ENCODE measurements around the gene PHF23.

Gene PHF23

DNA sequence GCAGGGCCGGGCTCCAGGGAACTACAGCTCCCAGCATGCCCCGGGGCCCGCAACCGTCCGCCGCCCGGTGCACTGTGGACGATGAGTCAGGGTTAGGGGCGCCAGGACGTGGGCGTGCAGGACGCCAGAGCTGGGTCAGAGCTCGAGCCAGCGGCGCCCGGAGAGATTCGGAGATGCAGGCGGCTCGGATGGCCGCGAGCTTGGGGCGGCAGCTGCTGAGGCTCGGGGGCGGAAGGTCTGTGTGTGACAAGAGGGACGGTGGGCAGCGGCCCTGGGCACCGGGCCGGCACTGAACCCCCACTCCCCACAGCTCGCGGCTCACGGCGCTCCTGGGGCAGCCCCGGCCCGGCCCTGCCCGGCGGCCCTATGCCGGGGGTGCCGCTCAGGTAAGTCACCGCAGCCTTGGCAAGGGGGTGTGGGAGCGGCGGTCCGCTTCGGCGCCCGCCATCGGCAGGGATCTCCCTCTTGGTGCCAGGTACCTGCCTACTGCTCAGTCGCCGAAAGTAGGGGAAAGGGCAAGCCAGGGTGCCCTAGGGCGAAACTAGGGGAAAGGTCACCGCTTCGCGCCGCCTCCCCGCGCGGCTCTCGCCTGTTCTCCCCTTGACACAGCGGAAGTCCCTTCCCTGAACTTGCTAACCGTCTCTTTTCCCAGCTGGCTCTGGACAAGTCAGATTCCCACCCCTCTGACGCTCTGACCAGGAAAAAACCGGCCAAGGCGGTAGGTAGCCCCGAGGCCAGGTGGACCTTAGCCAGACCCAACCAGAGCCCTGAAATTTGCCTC is 19.3 kb downstream of the PHF23 start, which contains the start of the genes ACADVL and DLG4:
ACADVL (plus strand) TSS at position 127 of the 781 bp plus-strand sequence; CDS start at position 174, 47 bp downstream.
DLG4 (minus strand) TSS at position 25 of the 781 bp plus-strand sequence.
- DNase-seq = peak; percentile 66 to 67

DNA sequence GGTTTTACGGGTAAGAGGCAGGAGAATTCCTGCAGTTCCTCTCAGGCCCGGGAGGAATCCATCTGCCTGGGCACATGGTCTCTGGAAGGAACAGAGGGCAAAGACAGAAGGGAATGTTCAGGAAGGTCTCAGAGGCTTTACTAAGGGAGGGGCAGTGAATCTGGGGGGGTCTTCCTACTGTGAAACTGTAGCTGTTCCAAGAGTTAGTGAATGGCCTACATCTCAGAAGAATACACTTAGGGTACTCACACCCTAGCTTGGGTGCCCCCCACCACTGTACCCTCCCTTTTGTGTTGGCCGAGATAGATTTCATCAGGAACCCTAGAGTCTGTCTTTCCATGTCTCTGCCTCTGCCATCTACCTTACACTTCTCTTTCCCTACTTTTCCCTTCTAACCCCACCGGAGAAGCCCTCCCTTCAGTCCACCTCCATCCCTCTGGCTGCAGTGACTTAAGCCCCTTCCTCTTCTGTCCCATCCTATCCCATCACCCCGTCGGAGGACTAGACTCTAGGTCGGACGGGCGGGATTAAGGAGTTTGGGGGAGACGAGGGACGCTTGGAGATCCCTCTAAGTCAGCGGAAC is 19.9 kb downstream of the PHF23 start:
- DNase-seq = no peak

DNA sequence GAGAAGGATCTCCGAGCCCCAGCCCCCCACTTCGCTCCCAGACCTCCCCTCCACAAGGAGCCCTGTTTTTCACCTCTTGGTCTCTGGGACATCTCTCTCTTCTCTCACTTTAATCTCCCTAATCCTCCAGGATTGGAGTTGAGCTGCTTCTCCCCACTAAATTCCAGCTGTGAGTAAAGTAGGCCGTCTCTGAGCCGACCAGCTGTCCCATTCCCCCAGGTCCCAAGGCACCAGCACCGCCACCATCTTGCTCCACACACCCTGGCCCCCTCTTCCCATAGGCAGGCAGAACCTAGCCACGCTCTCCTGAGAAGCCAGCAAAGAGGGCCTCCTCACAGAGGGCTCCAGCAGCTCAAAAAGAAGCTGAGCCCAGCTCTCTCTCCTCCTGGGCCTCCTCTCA is 20.5 kb downstream of the PHF23 start:
- no peak for DNase-seq

DNA sequence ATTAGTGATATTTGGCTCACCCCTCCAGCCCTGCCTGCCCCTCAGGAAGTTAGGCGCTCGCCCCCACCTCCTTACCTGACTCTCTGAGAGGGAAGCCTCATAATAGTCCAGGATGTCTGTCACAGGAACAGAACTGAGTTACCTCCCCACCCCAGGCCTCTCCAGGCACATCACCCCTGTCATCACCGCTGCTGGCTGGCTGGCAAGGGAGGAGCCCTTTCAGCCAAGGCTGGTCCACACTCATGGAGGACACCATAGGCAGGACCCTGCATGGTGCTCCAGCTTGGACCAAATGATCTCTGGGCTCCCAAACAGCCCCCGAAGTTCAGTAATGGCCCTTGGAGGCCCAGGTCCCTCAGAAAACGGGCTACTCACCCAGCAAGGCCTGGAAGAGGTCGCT is 21.1 kb downstream of the PHF23 start:
- no peak for DNase-seq

DNA sequence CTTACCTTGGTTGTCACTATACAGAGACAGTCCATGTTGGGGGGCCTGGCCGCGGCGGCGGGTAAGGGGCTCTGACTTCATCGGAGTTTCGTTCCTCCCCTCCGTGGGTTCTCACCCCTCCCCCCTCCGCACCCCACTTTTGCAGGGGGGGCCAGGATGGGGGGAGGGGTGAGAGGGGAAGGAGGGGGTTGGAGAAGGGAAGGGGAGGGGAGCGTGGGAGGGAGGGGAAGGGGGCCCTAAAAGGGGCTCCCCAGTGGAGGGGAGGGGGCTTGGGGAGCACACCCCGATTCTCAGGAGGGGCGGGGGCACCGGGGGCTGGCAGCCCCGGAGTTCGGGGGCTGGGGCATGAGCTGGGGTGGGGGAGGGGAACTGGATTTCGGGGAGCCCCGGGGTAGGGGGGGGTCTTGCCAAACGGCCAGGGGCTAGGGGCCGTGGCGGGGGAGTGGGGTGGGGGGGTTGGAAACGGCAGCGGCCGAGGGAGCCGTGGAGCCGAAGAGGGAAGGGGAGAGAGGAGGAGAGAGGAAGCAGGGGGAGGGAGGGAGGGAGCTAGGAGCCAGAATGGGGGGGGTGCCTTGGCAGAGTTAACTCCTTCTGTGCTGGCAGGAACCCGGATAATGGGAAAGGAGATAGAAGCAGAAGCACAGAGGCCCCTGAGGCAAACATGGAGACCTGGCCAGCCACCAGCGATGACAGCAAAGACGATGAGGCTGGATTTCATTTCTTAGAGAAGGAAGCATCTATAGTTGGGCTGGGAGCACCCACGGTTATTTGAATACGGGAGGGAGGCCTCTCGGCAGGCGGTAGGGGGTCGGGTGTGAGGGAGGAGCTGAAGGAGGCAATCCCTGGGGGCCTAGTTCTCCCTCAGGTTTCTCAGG is 21.9 kb downstream of the PHF23 start:
- no peak for DNase-seq

DNA sequence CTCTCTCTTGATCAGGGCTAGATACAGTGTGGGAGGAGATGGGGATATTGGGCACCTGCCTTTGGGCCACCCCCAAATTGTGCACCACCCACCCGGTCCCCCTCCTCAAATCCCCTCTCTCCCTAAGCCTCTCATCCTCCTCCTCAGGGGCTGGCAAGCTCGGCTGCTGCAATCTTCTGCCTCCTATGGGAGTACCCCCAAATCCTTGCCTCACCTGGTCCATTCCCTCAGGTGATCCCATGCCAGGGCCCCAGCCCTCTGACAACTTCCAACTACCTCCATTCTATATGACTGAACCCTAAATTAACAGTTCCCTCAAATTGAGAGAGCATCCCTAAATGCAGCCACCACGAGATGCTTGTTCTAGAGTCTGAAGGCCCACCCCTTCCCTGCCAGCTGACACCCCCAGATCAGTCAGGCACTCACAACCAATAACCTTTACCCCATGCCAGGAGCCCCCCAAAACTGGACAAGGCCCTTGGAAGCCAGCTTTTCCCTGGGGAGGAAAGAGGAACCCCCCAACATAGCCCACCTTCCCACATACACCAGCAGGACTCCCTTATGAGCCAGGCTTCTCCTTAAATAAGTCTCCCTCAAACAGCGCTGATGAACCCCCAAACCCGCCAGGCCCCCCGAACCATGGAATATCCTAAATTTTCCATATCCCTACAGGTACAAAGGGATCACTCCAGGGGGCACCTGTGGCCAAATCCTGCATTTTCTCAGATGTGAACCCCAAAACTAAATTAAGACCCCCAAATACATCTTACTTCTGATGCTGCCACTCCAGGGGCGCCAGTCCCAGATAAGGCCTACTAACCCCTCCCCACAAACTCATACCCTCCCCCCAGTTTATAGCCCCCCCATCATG is 22.8 kb downstream of the PHF23 start:
- DNase-seq = no peak

DNA sequence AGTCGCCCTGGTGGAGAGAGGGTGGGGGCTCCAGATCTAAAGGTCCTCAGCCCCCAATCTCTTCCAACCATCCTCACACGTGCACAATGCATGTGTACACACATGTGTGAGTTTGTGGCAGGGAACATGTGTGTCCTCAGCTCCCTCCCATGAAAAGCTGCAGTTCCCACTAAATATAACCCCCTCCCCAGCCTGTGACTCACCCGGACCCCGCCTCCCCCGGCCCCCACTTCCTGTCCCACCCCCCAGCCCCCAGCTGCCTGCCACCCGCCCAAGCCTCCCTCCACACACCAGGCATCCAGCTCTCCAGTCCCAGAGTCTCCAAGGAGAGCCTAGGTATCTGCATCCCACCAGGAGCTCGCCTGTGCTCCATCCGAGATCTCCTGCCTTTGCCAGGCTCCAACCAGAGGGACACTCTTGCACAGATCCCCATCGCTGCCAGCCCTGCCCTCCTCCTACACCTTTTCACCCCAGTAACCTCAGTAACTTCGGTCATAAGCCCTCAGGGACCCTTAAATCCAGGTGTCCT is 23.5 kb downstream of the PHF23 start:
- DNase-seq = no peak

DNA sequence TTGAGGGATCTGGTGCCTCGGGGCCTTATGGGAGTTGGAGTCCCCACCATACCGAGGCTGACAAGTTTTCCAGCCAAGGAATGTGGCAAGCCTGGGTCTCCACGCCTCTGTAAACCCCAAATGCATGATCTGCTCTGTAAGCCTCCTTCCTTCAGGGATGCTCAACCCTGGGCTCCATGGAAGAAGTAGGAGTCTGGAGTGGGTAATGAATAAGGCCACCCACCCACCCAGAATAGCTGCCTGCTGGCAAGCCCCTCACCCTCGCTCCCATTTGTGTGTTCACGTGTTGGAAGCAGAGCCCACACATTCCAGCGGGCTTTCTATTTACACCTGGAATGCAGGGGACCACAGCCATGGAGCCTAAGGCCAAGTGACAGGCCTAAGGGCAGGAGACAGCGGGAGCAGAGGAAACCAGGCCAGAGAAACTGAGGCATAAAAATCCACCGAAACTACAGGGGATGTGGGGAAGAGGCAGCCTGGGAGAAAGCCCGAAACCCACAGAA is 24.1 kb downstream of the PHF23 start:
- DNase-seq = no peak

DNA sequence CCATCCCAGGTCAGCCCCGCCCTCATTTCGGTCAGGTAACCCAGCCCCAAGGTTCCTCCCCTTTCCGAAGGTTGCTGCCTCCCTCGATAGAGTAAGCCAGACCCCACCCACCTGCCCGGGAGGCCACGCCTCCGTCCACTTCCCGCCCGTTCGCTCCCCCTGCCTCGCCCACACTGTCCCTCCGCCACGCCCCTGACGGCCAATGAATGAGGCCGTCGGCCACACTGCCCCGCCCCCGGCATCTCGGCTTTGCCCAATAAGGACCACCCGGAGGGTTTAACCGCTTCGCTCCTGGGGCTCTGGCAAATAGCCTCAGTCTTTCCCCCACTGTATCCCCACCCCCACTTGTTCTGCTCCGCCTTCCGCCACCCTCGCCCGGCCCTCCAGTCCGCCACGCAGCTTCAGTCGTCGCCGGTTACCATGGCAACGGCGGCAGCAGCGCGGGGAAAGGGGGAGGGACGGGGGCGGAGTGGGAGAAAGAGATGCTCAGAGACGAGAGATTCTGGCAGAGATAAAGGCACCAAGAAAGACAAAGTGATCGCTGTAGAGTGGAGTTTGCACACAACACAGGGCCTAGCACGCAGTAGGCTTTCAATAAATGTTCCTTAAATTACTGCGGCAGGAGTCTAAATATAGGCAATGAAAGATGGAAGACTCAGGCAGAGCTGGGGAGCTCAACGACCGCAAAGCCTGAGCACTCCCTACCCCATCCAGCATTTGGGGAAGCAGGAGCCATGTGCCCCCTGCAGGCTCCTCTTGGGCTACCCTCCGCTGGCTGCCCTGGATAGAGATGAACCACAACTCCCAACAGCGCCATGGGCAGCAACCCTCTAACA is 24.7 kb downstream of the PHF23 start:
- peak; percentile 99 for DNase-seq

DNA sequence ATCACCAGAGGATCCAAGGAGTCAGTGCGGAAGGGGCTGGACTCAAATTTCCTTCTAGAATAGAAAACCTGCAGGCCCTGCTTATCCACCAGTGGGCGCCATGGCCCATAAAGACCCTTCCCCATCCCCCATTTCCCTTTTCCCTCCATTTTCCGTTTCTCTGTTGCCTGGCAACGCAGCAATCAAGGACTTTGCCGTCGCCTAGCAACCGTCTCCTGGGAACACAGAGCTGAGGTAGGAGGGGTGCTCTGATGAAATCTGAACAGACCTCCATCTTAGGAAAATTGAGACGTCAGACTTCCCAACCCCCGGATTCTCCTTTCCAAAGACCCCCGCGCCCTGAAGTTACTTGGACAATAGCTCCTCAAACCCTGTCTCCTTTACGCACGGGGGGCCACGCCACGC is 25.4 kb downstream of the PHF23 start:
- no peak for DNase-seq

DNA sequence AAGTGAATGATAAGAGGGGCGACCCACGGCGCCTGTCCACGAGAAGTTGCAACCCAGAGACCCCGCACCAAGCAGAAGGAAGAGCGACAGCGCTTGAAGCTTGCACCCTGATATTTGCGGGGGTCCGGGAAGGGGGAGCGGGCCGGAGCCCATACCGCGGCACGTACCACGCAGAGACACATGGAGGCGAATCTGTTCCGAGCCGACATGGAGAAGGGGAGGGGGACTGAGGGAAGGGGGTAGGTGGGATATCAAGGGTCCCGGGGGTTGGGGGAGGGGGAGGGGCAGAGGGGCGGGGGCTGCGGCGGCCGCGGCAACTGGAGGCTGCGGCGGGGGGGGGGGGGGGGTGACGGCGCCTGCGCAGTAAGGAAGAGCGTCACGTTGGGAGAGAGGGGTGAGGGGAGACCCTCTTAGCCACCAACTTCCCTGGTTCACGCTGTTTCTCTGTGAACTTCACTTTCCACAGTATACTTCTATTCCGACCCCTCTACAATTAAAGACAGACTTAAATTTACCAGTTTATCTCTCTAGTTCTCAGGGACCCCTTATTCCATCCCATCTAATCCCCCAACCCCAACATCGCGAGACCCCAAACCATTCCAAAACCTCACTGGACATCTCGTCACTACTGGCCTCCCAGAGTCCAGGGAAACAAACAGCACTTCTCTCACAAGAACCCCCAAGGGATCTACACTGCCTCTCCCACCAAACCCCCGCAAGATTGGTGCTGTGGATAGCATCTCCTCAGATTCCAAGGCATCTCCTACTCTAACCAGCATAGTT is 27.6 kb downstream of the PHF23 start:
- no peak for DNase-seq

DNA sequence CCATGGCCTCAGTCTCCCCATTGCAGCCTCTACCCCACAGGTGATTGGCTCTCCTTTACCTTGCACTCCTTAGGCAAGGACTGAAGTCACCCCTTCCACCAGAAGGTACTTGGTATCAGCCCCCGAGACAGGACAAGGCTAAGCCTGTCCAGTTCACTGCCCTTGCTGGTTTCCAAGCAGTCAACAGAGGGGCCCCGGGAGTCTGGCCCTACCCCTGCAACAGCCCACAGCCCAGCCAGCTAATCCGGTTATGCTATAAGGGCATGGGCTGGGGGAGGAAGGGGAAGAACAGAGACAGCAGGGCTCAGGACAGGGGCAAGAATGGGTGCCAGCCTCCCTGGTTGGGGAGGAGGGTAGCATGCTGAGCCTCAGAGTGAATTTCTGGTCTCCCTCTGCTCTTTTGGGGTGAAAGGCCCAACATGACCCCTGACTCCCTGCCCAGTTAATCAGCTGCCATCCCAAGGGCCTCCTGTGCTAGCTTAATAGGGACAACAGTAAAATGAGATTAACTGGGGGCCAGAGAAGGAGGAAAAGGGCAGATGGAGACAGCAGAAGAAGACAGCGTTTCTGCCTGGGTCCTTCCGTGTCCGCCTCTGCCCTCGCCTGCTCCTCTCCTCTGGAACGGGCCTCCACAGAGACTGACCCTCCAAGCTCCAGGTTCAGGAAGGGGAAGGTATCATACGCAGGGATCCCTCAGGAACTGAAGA is 30.4 kb downstream of the PHF23 start:
- no peak for DNase-seq

DNA sequence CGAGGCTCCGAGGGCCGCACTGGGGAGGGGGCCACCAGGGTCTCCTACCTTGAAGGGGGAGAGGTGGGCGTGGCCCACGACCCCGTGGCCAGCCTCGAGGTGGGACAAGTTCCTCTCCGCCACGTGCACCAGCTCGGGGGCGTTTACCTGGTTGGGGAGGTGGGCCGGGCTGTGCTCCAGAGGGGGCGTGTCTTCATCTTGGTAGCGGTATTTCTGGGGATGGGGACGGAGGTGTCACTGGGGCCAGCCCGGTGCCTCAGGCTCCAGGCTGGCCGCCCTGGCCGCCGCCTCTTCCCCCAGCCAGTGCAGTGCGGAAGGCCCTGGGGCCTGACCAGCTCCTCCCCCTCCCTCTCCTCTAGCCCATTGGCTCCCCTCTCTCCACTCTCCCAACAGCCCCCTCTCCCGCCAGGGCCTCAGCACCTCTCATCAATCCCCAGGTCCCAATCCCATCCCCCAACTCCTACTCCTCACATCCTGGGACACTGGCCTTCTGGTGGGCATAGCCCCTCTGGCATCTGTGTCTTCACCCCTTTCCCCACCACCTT is 31.2 kb downstream of the PHF23 start:
- no peak for DNase-seq

DNA sequence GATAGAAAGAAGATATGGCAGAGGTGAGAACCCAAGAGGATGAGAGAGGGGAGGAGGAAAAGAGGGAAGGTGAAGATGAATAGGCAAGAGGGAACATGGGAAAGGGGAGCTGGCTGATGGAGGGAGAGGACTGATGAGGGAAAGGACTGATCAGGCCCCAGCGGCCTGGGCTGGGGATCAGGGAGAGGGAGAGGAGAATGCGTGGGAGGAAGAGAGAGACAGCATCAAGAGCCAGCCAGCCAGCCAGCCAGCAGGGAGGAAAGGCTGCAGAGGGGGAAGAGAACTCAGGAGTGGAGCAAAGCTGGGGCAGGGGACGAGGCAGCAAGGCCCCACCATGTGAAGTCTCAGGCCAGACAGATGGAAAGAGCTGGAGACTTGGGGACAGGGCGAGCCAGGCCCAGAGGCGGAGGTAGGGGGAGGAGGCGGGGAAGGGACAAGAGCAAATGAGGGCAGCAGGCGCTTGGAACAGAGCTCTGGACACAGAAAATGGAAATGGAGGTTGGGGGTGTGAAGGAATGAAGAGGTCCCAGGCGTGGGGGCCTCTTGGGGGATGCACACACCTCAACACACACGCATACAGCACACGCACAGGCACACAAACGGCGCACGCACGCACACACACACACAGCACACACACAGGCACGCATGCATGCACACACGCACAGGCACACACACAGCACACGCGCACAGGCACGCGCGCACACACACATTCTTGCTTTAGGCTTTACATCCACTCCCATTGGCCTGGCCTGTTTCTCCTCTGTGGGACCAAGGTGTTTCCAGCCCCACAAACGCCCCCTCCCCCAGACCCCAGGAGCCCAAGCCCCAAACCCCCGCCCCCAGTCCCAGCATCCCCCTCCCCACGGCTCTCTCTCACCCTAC is 31.9 kb downstream of the PHF23 start:
- DNase-seq = no peak

DNA sequence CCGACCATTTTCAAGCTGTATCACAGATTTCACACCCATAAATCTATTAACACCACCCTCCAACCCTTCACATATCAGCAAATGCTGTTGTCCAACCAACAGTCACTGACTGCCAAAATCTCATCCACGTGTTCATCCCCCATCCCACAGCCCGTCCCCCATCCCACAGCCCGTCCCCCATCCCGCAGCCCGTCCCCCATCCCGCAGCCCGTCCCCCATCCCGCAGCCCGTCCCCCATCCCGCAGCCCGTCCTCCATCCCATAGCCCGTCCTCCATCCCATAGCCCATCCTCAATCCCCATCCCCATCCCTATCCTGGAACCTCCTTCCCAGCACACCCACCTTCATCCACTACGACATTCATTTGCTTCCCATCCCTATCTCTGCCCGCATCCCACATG is 33.7 kb downstream of the PHF23 start:
- DNase-seq = no peak

DNA sequence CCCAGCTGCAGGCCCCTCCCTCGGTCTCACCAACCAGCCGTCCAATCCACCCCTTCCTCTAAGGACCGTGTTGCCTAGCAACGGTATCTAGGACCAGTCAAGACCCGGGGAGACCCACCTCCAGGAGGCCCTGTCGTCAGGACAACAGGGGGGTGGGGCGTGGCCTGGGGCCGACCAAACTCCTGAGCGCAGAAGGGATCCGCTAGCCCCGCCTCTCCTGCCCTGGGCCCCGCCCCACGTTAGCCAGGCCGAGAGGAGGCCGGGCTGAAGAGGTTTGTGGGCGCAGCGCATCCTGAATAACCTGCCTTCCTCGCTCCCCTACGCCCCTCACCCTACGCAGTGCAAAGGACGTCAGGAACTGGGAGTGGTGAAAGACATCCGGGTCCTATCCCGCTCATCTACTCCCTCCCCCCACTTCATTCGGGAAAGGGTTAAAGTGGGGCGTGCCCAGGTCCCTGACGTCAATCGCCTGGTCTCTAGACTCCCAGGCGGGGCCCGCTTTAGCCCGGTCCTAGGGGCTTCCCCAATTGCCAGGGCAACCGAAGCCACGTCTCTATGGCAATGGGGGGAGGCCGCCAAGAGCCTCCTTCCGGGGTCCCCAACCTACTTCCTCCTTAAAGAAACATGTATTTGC is 34.3 kb downstream of the PHF23 start:
- DNase-seq = peak; percentile 90 to 92

DNA sequence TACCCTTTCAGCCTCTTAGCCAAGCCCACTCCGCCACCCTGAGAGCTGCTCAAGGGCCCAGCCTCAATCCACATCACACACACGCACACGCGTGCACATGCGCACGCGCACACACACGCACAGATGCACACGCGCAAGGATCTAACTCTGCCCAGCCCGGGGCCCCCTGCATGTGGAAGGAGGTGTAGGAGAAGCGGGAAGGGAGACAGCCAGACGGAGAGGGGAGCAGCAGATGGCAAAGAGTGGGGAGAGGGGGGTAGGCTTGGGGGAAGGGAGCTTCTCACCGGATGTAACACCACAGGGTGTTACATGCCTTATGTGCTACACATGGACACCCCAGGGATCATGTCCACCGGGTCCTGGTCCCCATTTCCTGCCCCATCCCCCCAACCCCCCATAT is 34.9 kb downstream of the PHF23 start:
- no peak for DNase-seq

DNA sequence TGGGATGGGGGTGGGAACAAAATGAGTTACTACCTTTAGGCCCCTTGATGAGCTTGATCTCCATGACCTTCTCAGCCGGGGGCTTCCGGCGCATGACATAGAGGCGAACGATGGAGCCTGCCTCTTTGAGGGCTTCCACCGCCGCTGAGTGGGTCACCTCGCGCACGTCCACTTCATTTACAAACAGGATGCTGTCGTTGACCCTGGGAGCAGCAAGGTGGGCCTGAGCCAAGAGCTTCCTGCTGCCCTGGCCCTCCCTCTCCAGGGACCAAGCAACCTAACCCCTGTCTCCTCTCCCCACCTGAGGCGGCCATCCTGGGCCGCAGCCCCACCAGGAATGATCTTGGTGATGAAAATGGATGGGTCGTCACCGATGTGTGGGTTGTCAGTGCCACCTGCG is 35.9 kb downstream of the PHF23 start:
- DNase-seq = no peak

All from activated CD4-positive, alpha-beta T cell treated with anti-CD3 and anti-CD28 coated beads, Interleukin-2, amount 50 U/mL, for 4 hours (primary cell).